Transverse colon (tissue), 4 donors: ENCODE measurements around the gene TRAF5.
"Not testable (repeated sequence)": the region's sequence is repeated elsewhere in the genome, so short reads cannot be mapped to it uniquely, and the experiment has no call there.

ENCODE experiments used
- CTCF ChIP-seq, 5 experiments: fragments of 200-600 bp in 3 of 5; fragments of 450-650 bp in 2 of 5; sonication (generic) in 3 of 5; IDR thresholded peaks; 1 replicate in 2 of 5; 2 replicates in 3 of 5; pipeline ENCODE4 v1.5.1; 2016 to 2017; ENCODE audit warnings: antibody characterized with exemption in 5 of 5, inconsistent platforms in 3 of 5, mild to moderate bottlenecking in 2 of 5, moderate library complexity in 1 of 5
- POLR2A ChIP-seq: fragments of 450-650 bp; IDR thresholded peaks from one replicate; pipeline ENCODE4 v1.6.1; 2016; ENCODE audit warnings: antibody characterized with exemption, mild to moderate bottlenecking, moderate library complexity
- POLR2AphosphoS5 ChIP-seq, 3 donors: sonication (generic); formaldehyde crosslinking; IDR thresholded peaks; one replicate each; pipeline ENCODE4 v1.6.1; 2016; ENCODE audit warnings: antibody characterized with exemption in 3 of 3

GRCh38 chr1:211352055-211352454, 25.4 kb downstream of the TRAF5 start:
- TF ChIP-seq CTCF (IDR thresholded peaks at IDR 0.05); POLR2A; POLR2AphosphoS5 (IDR thresholded peaks at IDR 0.05): not testable (repeated sequence)
